ENCODE results near the gene C19orf47.

C19orf47 gene

DNA sequence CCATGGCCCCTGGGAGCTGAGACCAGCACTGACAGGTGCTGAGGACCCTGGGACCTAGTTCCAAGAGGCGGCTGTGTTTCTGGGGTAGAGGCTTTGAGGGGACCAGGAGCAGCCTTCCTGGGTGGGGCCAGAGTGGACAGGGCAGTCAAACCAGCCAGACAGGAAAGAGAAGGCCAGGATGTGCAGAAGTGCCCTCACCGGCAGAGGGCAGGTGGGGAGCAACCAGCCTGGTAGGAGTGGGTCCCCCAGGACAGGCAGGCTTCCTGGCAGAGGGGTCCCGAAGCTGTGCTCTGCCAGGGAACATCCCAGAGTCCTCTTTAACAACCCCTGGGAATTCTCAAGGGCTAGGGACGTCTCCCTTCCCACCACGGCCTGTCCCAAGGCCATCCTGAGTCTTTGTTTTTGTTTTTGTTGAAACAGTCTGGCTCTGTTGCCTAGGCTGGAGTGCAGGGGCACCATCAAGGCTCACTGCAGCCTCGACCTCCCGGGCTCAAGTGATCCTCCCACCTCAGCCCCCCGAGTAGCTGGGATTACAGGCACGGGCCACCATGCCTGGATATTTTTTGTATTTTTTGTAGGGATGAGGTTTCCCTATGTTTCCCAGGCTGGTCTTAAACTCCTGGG is 44.8 kb upstream of the C19orf47 start:
- H3K36me3 ChIP-seq (replicated peaks; ENCODE audit: insufficient read depth, low read length), result no peaks in the 10 kb centered on the region
- no peaks in the 10 kb centered on the region for H3K9me3 ChIP-seq (replicated peaks; ENCODE audit: insufficient read depth, low read length)
- H3K4me1 ChIP-seq (ENCODE audit: low read length), result no peaks in the 10 kb centered on the region
- no peak overlapping the region for H3K27ac ChIP-seq (ENCODE audit: low read length)
- no peaks in the 10 kb centered on the region for H3K79me2 ChIP-seq (ENCODE audit: low read length)
- H3F3A ChIP-seq (ENCODE audit: insufficient read depth, low read length), result peaks cover 7% of the 10 kb centered on the region; the same call in 1 of the 2 replicates
- no peak overlapping the region for H3K9ac ChIP-seq (ENCODE audit: low read length)
- no peak for DNase-seq
- H2AFZ ChIP-seq (ENCODE audit: low read length), result no peak overlapping the region
- H3K27me3 ChIP-seq (replicated peaks; ENCODE audit: insufficient read depth, low read length), result peaks cover 44% of the 10 kb centered on the region
- H4K20me1 ChIP-seq (ENCODE audit: insufficient read depth, low read length), result no peaks in the 10 kb centered on the region
- no peak overlapping the region for H3K4me3 ChIP-seq (ENCODE audit: low read length)
- H3K4me2 ChIP-seq (ENCODE audit: low read depth, low read length), result no peak overlapping the region
- TF ChIP-seq EZH2 (optimal IDR thresholded peaks at IDR 0.05; ENCODE audit: low read depth, low read length) (no peak), EZH2phosphoT487 (IDR thresholded peaks at IDR 0.05; ENCODE audit: low read length) (no peak)
- TF ChIP-seq, protein P1, sequence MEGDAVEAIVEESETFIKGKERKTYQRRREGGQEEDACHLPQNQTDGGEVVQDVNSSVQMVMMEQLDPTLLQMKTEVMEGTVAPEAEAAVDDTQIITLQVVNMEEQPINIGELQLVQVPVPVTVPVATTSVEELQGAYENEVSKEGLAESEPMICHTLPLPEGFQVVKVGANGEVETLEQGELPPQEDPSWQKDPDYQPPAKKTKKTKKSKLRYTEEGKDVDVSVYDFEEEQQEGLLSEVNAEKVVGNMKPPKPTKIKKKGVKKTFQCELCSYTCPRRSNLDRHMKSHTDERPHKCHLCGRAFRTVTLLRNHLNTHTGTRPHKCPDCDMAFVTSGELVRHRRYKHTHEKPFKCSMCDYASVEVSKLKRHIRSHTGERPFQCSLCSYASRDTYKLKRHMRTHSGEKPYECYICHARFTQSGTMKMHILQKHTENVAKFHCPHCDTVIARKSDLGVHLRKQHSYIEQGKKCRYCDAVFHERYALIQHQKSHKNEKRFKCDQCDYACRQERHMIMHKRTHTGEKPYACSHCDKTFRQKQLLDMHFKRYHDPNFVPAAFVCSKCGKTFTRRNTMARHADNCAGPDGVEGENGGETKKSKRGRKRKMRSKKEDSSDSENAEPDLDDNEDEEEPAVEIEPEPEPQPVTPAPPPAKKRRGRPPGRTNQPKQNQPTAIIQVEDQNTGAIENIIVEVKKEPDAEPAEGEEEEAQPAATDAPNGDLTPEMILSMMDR (IDR thresholded peaks at IDR 0.05; ENCODE audit: low read length), result no peak
- H3K9me2 ChIP-seq (replicated peaks; ENCODE audit: insufficient read depth, low read length), result no peaks in the 10 kb centered on the region

- Histone ChIP-seq H3K79me2 (ENCODE audit: low read length) (no peaks in the 10 kb centered on the region), H3K4me2 (ENCODE audit: low read depth, low read length) (no peak overlapping the region), H3F3A (ENCODE audit: insufficient read depth, low read length) (peaks cover 7% of the 10 kb centered on the region; the same call in 1 of the 2 replicates), H3K9ac (ENCODE audit: low read length) (no peak overlapping the region), H3K27ac (ENCODE audit: low read length) (no peak overlapping the region), H3K4me3 (ENCODE audit: low read length) (no peak overlapping the region), H4K20me1 (ENCODE audit: insufficient read depth, low read length) (no peaks in the 10 kb centered on the region), H3K4me1 (ENCODE audit: low read length) (no peaks in the 10 kb centered on the region), H3K36me3 (replicated peaks; ENCODE audit: insufficient read depth, low read length) (no peaks in the 10 kb centered on the region), H3K9me3 (replicated peaks; ENCODE audit: insufficient read depth, low read length) (no peaks in the 10 kb centered on the region), H2AFZ (ENCODE audit: low read length) (no peak overlapping the region), H3K9me2 (replicated peaks; ENCODE audit: insufficient read depth, low read length) (no peaks in the 10 kb centered on the region), H3K27me3 (replicated peaks; ENCODE audit: insufficient read depth, low read length) (peaks cover 44% of the 10 kb centered on the region)
- DNase-seq, result no peak
- TF ChIP-seq EZH2 (optimal IDR thresholded peaks at IDR 0.05; ENCODE audit: low read depth, low read length) (no peak), EZH2phosphoT487 (IDR thresholded peaks at IDR 0.05; ENCODE audit: low read length) (no peak)
- TF ChIP-seq, protein P1 (IDR thresholded peaks at IDR 0.05; ENCODE audit: low read length), result no peak
Observed at GRCh38 chr19:40392123-40392522, 43.9 kb upstream of the C19orf47 start.

DNA sequence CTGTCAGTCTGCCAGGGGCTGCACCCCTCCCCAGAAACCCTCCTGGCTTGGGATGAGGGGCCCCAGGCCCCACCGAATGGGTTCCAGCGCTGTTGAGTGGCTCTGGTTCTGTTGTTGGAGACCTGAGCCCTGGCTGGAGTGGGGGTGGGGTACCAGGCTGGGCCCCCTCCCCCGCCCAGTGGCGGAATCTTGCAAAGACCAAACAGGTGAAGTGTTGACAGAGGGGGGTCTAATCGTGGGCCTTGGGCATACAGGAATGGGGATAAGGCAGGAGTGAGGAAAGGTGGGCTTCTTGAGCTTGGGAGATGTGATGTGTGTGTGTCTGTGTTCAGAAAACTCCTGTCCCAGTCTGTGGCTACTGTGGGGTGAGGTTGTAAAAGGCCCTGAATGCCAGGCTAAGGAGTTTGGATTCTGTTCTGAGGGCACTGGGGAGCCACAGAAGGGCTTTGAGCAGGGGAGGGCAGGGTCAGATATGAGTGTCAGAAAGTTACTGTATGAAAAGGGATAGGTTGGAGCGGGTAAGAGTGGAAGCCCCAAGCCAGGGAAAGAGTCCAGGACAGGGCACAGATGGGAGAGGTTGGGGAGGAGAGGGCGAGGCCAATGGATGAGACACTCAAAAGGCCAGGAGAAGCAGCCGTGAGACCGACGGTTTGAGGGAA is 42.0 kb upstream of the C19orf47 start, which contains the start of gene HIPK4:
Gene HIPK4 (minus strand): TSS at position 98 of the 659 bp plus-strand sequence. CDS start 279 bp downstream, outside the sequence.
- no peak within 1 kb of the TSS for H3K27ac ChIP-seq (ENCODE audit: low read length)
- H4K20me1 ChIP-seq (ENCODE audit: insufficient read depth, low read length), result no peaks in the 10 kb centered on the region
- H3K4me1 ChIP-seq (ENCODE audit: low read length), result no peaks in the 10 kb centered on the region
- TF ChIP-seq EZH2 (optimal IDR thresholded peaks at IDR 0.05; ENCODE audit: low read depth, low read length) (no peak), EZH2phosphoT487 (IDR thresholded peaks at IDR 0.05; ENCODE audit: low read length) (no peak)
- TF ChIP-seq, protein P1 (IDR thresholded peaks at IDR 0.05; ENCODE audit: low read length), result no peak
- no peak within 1 kb of the TSS for H3K4me3 ChIP-seq (ENCODE audit: low read length)
- H3K79me2 ChIP-seq (ENCODE audit: low read length), result no peaks in the 10 kb centered on the region
- no peak within 1 kb of the TSS for H3K9ac ChIP-seq (ENCODE audit: low read length)
- no peaks in the 10 kb centered on the region for H3K9me3 ChIP-seq (replicated peaks; ENCODE audit: insufficient read depth, low read length)
- no peaks in the 10 kb centered on the region for H3K36me3 ChIP-seq (replicated peaks; ENCODE audit: insufficient read depth, low read length)
- H3K27me3 ChIP-seq (replicated peaks; ENCODE audit: insufficient read depth, low read length), result peaks cover 29% of the 10 kb centered on the region
- no peak within 1 kb of the TSS for H3K4me2 ChIP-seq (ENCODE audit: low read depth, low read length)
- H3K9me2 ChIP-seq (replicated peaks; ENCODE audit: insufficient read depth, low read length), result no peaks in the 10 kb centered on the region
- no peak for DNase-seq
- H3F3A ChIP-seq (ENCODE audit: insufficient read depth, low read length), result no peaks in the 10 kb centered on the region
- H2AFZ ChIP-seq (ENCODE audit: low read length), result no peak within 1 kb of the TSS
